HEK293T (cell line): ENCODE results near the gene PCBP2.

ENCODE experiments used
- CTCF ChIA-PET: fragments of 350-600 bp; formaldehyde crosslinking; extraction: SDS; loops from one replicate; lab custom pipeline; 2021; ENCODE audit warnings: antibody characterized with exemption, inconsistent platforms; lab: Yijun Ruan, JAX
- POLR2A ChIA-PET: fragments of 350-600 bp; formaldehyde crosslinking; extraction: SDS; loops from one replicate; lab custom pipeline; 2020; ENCODE audit warnings: antibody characterized with exemption, inconsistent platforms; lab: Yijun Ruan, JAX
- DNase-seq: peaks from one replicate; pipeline ENCODE4 v3.0.0; 2012; ENCODE audit warnings: mixed read lengths; ENCODE audit errors: extremely low spot score
- ARNT ChIP-seq: fragments of 450-650 bp; IDR thresholded peaks from 2 replicates; pipeline ENCODE4 v1.6.1; 2017; ENCODE audit warnings: mild to moderate bottlenecking
- BHLHE40 ChIP-seq: fragments of 450-650 bp; IDR thresholded peaks from 2 replicates; pipeline ENCODE4 v1.6.1; 2016; ENCODE audit warnings: mild to moderate bottlenecking, moderate library complexity, borderline replicate concordance
- CTBP1 ChIP-seq: fragments of 450-650 bp; IDR thresholded peaks from 2 replicates; pipeline ENCODE4 v1.6.1; 2016; ENCODE audit warnings: borderline replicate concordance
- ELF4 ChIP-seq: fragments of 450-650 bp; IDR thresholded peaks from 2 replicates; pipeline ENCODE4 v1.6.1; 2017; ENCODE audit warnings: antibody characterized with exemption
- FOXA1 ChIP-seq: fragments of 450-650 bp; IDR thresholded peaks from 2 replicates; pipeline ENCODE4 v1.6.1; 2016; ENCODE audit warnings: mild to moderate bottlenecking
- FOXK2 ChIP-seq: fragments of 450-650 bp; IDR thresholded peaks from 2 replicates; pipeline ENCODE4 v1.6.1; 2016; ENCODE audit warnings: mild to moderate bottlenecking
- FOXM1 ChIP-seq: fragments of 450-650 bp; IDR thresholded peaks from 2 replicates; pipeline ENCODE4 v1.6.1; 2017; ENCODE audit warnings: mild to moderate bottlenecking, borderline replicate concordance
- HDGF ChIP-seq: fragments of 450-650 bp; IDR thresholded peaks from 2 replicates; pipeline ENCODE4 v1.6.1; 2017; ENCODE audit warnings: antibody characterized with exemption, borderline replicate concordance
- L3MBTL2 ChIP-seq: fragments of 450-650 bp; conservative IDR thresholded peaks from 2 replicates; pipeline ENCODE4 v1.6.1; 2016; ENCODE audit warnings: mild to moderate bottlenecking
- LEF1 ChIP-seq: fragments of 450-650 bp; IDR thresholded peaks from 2 replicates; pipeline ENCODE4 v1.6.1; 2017; ENCODE audit warnings: mild to moderate bottlenecking, borderline replicate concordance
- NFRKB ChIP-seq: fragments of 450-650 bp; IDR thresholded peaks from 2 replicates; pipeline ENCODE4 v1.6.1; 2016; ENCODE audit warnings: mild to moderate bottlenecking, moderate library complexity
- SP1 ChIP-seq: fragments of 450-650 bp; IDR thresholded peaks from 2 replicates; pipeline ENCODE4 v1.6.1; 2017
- SUZ12 ChIP-seq: fragments of 450-650 bp; IDR thresholded peaks from 2 replicates; pipeline ENCODE4 v1.6.1; 2016; ENCODE audit warnings: mild to moderate bottlenecking
- TARDBP ChIP-seq: fragments of 450-650 bp; IDR thresholded peaks from 2 replicates; pipeline ENCODE4 v1.6.1; 2016
- ZNF384 ChIP-seq: fragments of 450-650 bp; IDR thresholded peaks from 2 replicates; pipeline ENCODE4 v1.6.1; 2016
- TF ChIP-seq, protein P1 (sequence below): fragments of 450-650 bp; IDR thresholded peaks from 2 replicates; pipeline ENCODE4 v1.6.1; 2016

PCBP2 gene

DNA sequence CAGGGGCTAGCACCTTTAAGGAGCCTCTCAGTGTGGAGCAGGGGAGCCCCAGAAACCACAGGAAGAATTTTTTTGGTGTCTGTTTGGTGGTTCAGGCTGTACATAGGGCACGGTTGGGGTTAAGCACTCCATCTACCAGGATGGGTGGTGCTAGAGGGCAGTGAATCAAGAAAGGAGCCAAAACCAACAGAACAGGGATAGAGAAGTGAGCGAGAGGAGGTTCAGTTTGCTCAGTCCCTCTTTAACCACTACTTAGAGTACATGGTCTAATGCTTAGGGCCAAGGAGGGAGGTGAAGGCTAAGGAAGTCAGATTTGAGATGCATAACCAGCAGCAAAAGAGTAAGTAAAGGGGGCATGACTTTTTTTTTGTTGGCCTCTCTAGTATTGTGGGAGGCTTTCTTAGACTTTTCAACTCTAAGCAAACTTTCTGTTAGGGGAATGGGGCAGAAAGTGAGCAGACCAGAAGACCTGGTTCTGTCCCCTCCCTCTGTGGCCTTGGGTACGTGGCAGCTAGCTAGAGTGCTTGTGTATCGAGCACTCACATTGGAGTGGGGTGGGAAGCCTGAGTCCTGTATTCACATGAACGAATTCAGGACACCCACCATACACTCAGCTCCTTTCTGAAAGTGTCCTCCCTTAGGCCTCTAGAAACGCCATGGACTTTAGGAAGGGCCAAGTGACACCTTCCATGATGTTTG, 62.0 kb downstream of the PCBP2 start:
- CTCF ChIA-PET = interaction anchor here (0.6 kb wide), 1 partner anchor 109 kb away, joined by 3 read pairs; no protein-coding TSS in a partner anchor
- TF ChIP-seq BHLHE40 = no peak
- TF ChIP-seq, protein P1, sequence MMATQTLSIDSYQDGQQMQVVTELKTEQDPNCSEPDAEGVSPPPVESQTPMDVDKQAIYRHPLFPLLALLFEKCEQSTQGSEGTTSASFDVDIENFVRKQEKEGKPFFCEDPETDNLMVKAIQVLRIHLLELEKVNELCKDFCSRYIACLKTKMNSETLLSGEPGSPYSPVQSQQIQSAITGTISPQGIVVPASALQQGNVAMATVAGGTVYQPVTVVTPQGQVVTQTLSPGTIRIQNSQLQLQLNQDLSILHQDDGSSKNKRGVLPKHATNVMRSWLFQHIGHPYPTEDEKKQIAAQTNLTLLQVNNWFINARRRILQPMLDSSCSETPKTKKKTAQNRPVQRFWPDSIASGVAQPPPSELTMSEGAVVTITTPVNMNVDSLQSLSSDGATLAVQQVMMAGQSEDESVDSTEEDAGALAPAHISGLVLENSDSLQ = no peak
- TF ChIP-seq ELF4 = no peak
- no peak for TF ChIP-seq CTBP1
- no peak for TF ChIP-seq LEF1
- no peak for TF ChIP-seq FOXK2
- no peak for TF ChIP-seq HDGF
- no peak for TF ChIP-seq FOXA1
- no peak for TF ChIP-seq NFRKB
- no peak for TF ChIP-seq ARNT
- TF ChIP-seq FOXM1 = no peak
- TF ChIP-seq ZNF384 = no peak
- TF ChIP-seq L3MBTL2 = no peak
- no peak for TF ChIP-seq SP1
- TF ChIP-seq SUZ12 = no peak
- TF ChIP-seq TARDBP = no peak
- POLR2A ChIA-PET = no interaction called here
- DNase-seq = no peak

DNA sequence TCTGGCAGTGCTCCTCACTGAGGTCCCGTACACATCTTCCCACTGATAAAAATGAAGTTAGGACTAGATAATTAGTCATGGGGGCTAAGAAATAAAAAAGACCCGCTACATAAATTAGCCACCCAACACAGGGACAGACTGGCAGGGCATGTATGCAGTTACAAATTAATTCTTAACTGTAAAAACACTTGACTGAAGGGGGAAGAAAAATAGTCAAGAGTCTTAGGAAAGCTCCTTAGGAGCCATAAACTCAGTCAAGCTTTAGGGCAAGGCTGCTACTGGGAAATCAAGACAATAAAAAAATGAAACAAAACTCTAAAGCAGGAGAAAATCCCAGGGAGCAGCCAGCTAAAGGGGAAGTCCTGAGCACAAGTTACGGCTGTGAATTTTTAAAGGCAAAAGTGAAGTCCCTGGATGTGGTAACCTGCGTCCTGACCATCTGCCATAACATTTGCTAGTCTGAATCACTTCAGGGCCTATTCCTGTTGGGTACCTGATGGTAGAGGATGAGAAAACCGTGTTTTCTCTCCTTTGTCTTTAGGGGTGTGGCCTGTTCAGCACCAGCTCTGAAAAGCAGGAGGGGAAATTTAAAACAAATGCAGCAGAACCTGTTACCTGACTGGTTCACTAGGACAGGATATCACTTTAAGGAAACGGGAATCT, 62.9 kb downstream of the PCBP2 start:
- CTCF ChIA-PET = interaction anchor here (0.6 kb wide), 1 partner anchor 194 kb away, joined by 3 read pairs; no protein-coding TSS in a partner anchor
- POLR2A ChIA-PET = no interaction called here
- TF ChIP-seq HDGF = no peak
- TF ChIP-seq SUZ12 = no peak
- no peak for TF ChIP-seq FOXM1
- TF ChIP-seq BHLHE40 = no peak
- no peak for TF ChIP-seq ZNF384
- TF ChIP-seq L3MBTL2 = no peak
- TF ChIP-seq CTBP1 = no peak
- no peak for TF ChIP-seq SP1
- no peak for TF ChIP-seq LEF1
- TF ChIP-seq FOXK2 = no peak
- TF ChIP-seq FOXA1 = no peak
- no peak for TF ChIP-seq NFRKB
- no peak for DNase-seq

DNA sequence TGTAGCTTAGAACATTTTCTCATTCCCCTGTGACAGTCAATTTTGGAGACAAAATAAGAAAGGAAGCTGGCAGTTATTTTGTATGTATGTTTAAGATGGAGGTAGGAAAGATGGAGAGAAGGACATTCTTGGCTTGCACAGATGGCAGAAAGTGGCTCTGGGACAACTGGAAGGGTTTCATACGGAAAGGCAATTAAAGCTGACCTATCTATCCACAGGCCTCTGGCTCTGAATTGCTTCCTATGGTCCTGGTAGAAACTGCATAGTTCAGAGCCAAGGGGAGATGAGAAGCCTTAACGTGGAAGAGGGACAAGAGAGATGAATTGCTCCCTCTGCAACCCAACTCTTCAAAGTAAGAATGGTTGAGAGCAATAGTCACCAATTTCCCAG, 63.4 kb downstream of the PCBP2 start:
- CTCF ChIA-PET = interaction anchor here (0.6 kb wide), 2 partner anchors 193 to 194 kb away, joined by 3 read pairs; no protein-coding TSS in a partner anchor

DNA sequence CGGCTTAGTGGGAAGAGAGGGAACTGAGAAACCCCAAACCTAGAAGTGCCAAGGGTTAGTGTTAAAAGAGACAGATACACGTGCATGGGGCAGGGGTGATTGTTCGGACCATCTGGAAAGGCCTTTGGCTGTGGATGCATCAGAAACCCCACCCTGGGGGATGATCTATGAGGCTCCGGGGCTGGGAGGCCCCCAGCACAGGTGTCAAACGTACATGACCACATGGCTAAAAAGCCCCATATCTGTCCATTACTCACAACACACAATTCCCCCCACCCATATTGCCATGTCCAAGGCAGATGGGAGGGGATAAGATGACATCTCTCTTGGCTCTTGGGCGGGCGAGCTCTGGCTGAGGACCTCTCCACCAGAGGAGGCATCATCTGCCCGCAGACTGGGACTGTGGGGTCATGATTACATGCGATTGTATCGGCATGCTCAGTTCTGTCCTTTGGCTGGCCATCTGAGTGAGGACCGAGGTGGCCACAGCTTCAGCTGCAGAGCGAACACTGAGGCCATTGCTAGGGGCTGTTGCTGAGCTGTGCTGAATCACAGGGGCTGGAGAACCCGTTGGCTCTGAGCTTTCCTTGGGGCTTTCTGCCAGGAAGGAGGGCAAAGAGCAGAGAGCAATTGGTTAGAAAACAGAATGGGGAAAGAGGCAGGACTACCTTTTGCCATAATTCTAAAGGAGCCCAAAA, 65.0 kb downstream of the PCBP2 start:
- ChIA-PET POLR2A (interaction anchor here (2.2 kb wide), 1 partner anchor 16 kb away, joined by 8 read pairs; the partner anchor contains the start of gene TARBP2), CTCF (no interaction called here)
- no peak for TF ChIP-seq NFRKB
- TF ChIP-seq SP1 = no peak
- TF ChIP-seq FOXM1 = no peak
- TF ChIP-seq ELF4 = no peak
- TF ChIP-seq, protein P1 = no peak
- TF ChIP-seq SUZ12 = no peak
- no peak for TF ChIP-seq BHLHE40
- TF ChIP-seq L3MBTL2 = no peak
- no peak for TF ChIP-seq ARNT
- TF ChIP-seq HDGF = no peak
- no peak for TF ChIP-seq ZNF384
- TF ChIP-seq FOXK2 = no peak
- TF ChIP-seq LEF1 = no peak
- TF ChIP-seq FOXA1 = no peak
- TF ChIP-seq CTBP1 = no peak
- TF ChIP-seq TARDBP = no peak
- DNase-seq = no peak

More for the DNA sequence above, 63.4 kb downstream of the PCBP2 start:
- no peak for TF ChIP-seq BHLHE40
- TF ChIP-seq L3MBTL2 = no peak
- no peak for TF ChIP-seq HDGF
- POLR2A ChIA-PET = interaction anchor here (2.2 kb wide), 1 partner anchor 14 kb away, joined by 8 read pairs; the partner anchor contains the start of gene TARBP2
- DNase-seq = no peak

DNA sequence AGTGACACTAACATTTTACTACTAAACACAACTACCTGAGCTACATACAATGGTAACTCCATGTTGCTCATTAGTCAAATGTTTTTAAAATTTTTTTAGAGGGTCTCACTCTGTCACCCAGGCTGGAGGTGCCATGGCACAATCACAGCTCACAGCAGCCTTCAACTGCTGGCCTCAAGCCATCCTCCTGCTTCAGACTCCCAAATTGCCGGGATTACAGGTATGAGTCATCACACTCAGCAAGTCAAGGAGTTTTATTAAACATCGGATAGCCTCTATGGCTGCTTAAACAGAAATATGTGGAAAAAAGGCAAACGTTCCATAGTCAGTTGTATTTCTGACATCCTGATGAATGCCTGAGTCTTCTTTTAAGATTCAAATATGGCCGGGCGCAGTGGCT, 66.5 kb downstream of the PCBP2 start:
- POLR2A ChIA-PET = interaction anchor here (1.5 kb wide), 1 partner anchor 17 kb away, joined by 6 read pairs; the partner anchor contains the start of gene TARBP2
- CTCF ChIA-PET = no interaction called here
- no peak for DNase-seq
- no peak for TF ChIP-seq CTBP1
- TF ChIP-seq ELF4 = no peak
- TF ChIP-seq, protein P1 = no peak
- TF ChIP-seq FOXA1 = no peak
- TF ChIP-seq SP1 = no peak
- no peak for TF ChIP-seq BHLHE40
- TF ChIP-seq ARNT = no peak
- TF ChIP-seq ZNF384 = no peak
- TF ChIP-seq SUZ12 = no peak
- no peak for TF ChIP-seq L3MBTL2
- TF ChIP-seq FOXK2 = no peak
- no peak for TF ChIP-seq HDGF
- TF ChIP-seq FOXM1 = no peak
- TF ChIP-seq LEF1 = no peak
- TF ChIP-seq NFRKB = no peak
- TF ChIP-seq TARDBP = no peak
